Fibroblast of lung (primary cell): ENCODE results near the gene CENPH. TPM values are rescaled to one million over a fixed set of nuclear protein-coding genes. Genes with fewer than 3 reads are reported as not detected.
"Not testable (repeated sequence)": the region's sequence is repeated elsewhere in the genome, so short reads cannot be mapped to it uniquely, and the experiment has no call there.

ENCODE experiments used
- DNase-seq, 2 donors: peaks; one replicate each; pipeline versions ENCODE4 v3.0.0 to v3.0.0-alpha.2; 2010; ENCODE audit warnings: low read depth in 2 of 2
- H2AFZ ChIP-seq: 2 replicates; pipeline ENCODE4 v1.5.1; 2012; ENCODE audit warnings: low read length, control low read depth, inconsistent platforms
- H3K27ac ChIP-seq: 2 replicates; pipeline ENCODE4 v1.5.1; 2011; ENCODE audit warnings: low read length, control low read depth; ENCODE audit not compliant: insufficient read depth
- H3K27me3 ChIP-seq: 2 replicates; pipeline ENCODE4 v1.5.1; 2011; ENCODE audit warnings: mild to moderate bottlenecking, low read length; ENCODE audit not compliant: control insufficient read depth, insufficient read depth
- H3K36me3 ChIP-seq: 2 replicates; pipeline ENCODE4 v1.5.1; 2011; ENCODE audit warnings: low read length; ENCODE audit not compliant: control insufficient read depth, insufficient read depth
- H3K4me1 ChIP-seq: 2 replicates; pipeline ENCODE4 v1.5.1; 2011; ENCODE audit warnings: low read length; ENCODE audit not compliant: control insufficient read depth, insufficient read depth; ENCODE audit errors: extremely low read depth
- H3K4me2 ChIP-seq: 2 replicates; pipeline ENCODE4 v1.5.1; 2011; ENCODE audit warnings: low read length, control low read depth; ENCODE audit not compliant: insufficient read depth; ENCODE audit errors: extremely low read depth
- H3K4me3 ChIP-seq, 4 experiments: fragments of 200-600 bp in 1 of 4; sonication (generic) in 1 of 4; replicated peaks in 1 of 4; 2 replicates each; pipeline ENCODE4 v1.5.1; 2011 to 2016; ENCODE audit warnings: low read length in 4 of 4, low read depth in 3 of 4, mild to moderate bottlenecking in 3 of 4, control low read depth in 2 of 4, inconsistent platforms in 1 of 4, mixed read lengths in 1 of 4; ENCODE audit not compliant: insufficient read depth in 1 of 4; ENCODE audit errors: control extremely low read depth in 1 of 4
- H3K79me2 ChIP-seq: 2 replicates; pipeline ENCODE4 v1.5.1; 2012; ENCODE audit warnings: mild to moderate bottlenecking, low read length, inconsistent platforms; ENCODE audit not compliant: control insufficient read depth, insufficient read depth
- H3K9ac ChIP-seq: 2 replicates; pipeline ENCODE4 v1.5.1; 2011; ENCODE audit warnings: mild to moderate bottlenecking, low read length, control low read depth; ENCODE audit not compliant: insufficient read depth
- H3K9me3 ChIP-seq: 2 replicates; pipeline ENCODE4 v1.5.1; 2012; ENCODE audit warnings: low read depth, low read length; ENCODE audit not compliant: control insufficient read depth, insufficient read depth
- H4K20me1 ChIP-seq: 2 replicates; pipeline ENCODE4 v1.5.1; 2011; ENCODE audit warnings: low read length; ENCODE audit not compliant: control insufficient read depth, insufficient read depth; ENCODE audit errors: extremely low read depth
- CTCF ChIP-seq, 2 donors: IDR thresholded peaks in 1 of 2; conservative IDR thresholded peaks in 1 of 2; 1 replicate in 1 of 2; 2 replicates in 1 of 2; pipeline ENCODE4 v1.5.1; 2011 to 2012; ENCODE audit warnings: low read length in 2 of 2, control low read depth in 1 of 2, inconsistent platforms in 1 of 2, low read depth in 1 of 2, mild to moderate bottlenecking in 1 of 2
- EZH2 ChIP-seq: IDR thresholded peaks from 2 replicates; pipeline ENCODE4 v1.5.1; 2012; ENCODE audit warnings: low read length, control low read depth, mild to moderate bottlenecking; ENCODE audit errors: missing control alignments
- polyA plus RNA-seq, 2 donors: library from polyadenylated mRNA; depleted of rRNA in 1 of 2; stranded (reverse) in 1 of 2; unstranded in 1 of 2; fragments of >200 nt; gene quantifications; 2 replicates each; pipeline ENCODE4 v1.2.1, GENCODE V29; 2011 to 2012; ENCODE audit warnings: missing spikeins in 1 of 2
- total RNA-seq: library from RNA; depleted of rRNA; stranded (reverse); fragments of >200 nt; gene quantifications from 2 replicates; pipeline ENCODE4 v1.2.1, GENCODE V29; 2014

The CENPH gene
- total and polyA plus RNA-seq, 2 donors (not counting 1 experiment from before 2014, with no cell fraction given), result 7.1 to 10.9 TPM

GRCh38 chr5:69252437-69252836 lies 63.1 kb downstream of the CENPH start:
- Histone ChIP-seq H3K9ac (no peak overlapping the region), H3K4me1 (no peaks in the 10 kb centered on the region), H4K20me1 (no peaks in the 10 kb centered on the region), H2AFZ (no peak overlapping the region), H3K9me3 (no peaks in the 10 kb centered on the region), H3K36me3 (no peaks in the 10 kb centered on the region), H3K27ac (no peak overlapping the region), H3K79me2 (peaks cover 44% of the 10 kb centered on the region), H3K4me2 (no peak overlapping the region), H3K27me3 (no peaks in the 10 kb centered on the region), H3K4me3 (no peak overlapping the region)
- DNase-seq, result no peak
- TF ChIP-seq EZH2 (no peak), CTCF (conservative IDR thresholded peaks at IDR 0.05 in 1 of 2, IDR thresholded peaks at IDR 0.05 in 1 of 2; ENCODE audit: low read depth in 1 of 2, low read length in 2 of 2) (no peak)

GRCh38 chr5:69255940-69256339 lies 66.6 kb downstream of the CENPH start:
- Histone ChIP-seq H3K27ac (peak overlapping the region; percentile 5), H3K79me2 (peaks cover 16% of the 10 kb centered on the region)
- not testable (repeated sequence) for H3K27me3 ChIP-seq, H3K4me1 ChIP-seq, H3K36me3 ChIP-seq, H2AFZ ChIP-seq, H3K9me3 ChIP-seq, H3K4me2 ChIP-seq, H4K20me1 ChIP-seq, H3K4me3 ChIP-seq, H3K9ac ChIP-seq
- DNase-seq, result peak; percentile 20 to 28

GRCh38 chr5:69257577-69257976 lies 68.2 kb downstream of the CENPH start:
- TF ChIP-seq CTCF (conservative IDR thresholded peaks at IDR 0.05 in 1 of 2, IDR thresholded peaks at IDR 0.05 in 1 of 2; ENCODE audit: low read depth in 1 of 2, low read length in 2 of 2) (no peak), EZH2 (no peak)
- H3K9me3 ChIP-seq, result no peaks in the 10 kb centered on the region
- H3K9ac ChIP-seq, result no peak overlapping the region
- H4K20me1 ChIP-seq, result no peaks in the 10 kb centered on the region
- no peak overlapping the region for H3K27ac ChIP-seq
- no peak overlapping the region for H3K4me2 ChIP-seq
- peaks cover 7% of the 10 kb centered on the region for H3K79me2 ChIP-seq
- H3K4me3 ChIP-seq, result no peak overlapping the region
- no peak overlapping the region for H2AFZ ChIP-seq
- DNase-seq, result no peak
- H3K27me3 ChIP-seq, result no peaks in the 10 kb centered on the region
- H3K4me1 ChIP-seq, result no peaks in the 10 kb centered on the region
- H3K36me3 ChIP-seq, result peaks cover 2% of the 10 kb centered on the region

Other genes with a start within 250 kb of the CENPH start
- gene SLC30A5, start 95.6 kb upstream of the CENPH start, total RNA-seq, result 65.7 and 97.1 TPM in 2 replicates
- 43.0 and 48.0 TPM in 2 replicates for gene SLC30A5, start 95.6 kb upstream of the CENPH start, polyA plus RNA-seq
- 8.2 and 74.3 TPM in 2 replicates for gene CCNB1, start 22.4 kb upstream of the CENPH start, total RNA-seq
- 46.8 and 166 TPM in 2 replicates for gene CCNB1, start 22.4 kb upstream of the CENPH start, polyA plus RNA-seq
- 43.7 and 74.3 TPM in 2 replicates for gene CDK7, start 45.3 kb downstream of the CENPH start, total RNA-seq
- 67.7 and 95.4 TPM in 2 replicates for gene CDK7, start 45.3 kb downstream of the CENPH start, polyA plus RNA-seq
- 7.7 and 8.3 TPM in 2 replicates for gene CCDC125, start 143.2 kb downstream of the CENPH start, total RNA-seq
- gene CCDC125, start 143.2 kb downstream of the CENPH start, polyA plus RNA-seq, result 2.2 and 4.2 TPM in 2 replicates
- gene AK6, start 179.9 kb downstream of the CENPH start, total RNA-seq, result 31.3 and 34.3 TPM in 2 replicates
- 51.8 and 55.1 TPM in 2 replicates for gene AK6, start 179.9 kb downstream of the CENPH start, polyA plus RNA-seq
- 73.2 and 114 TPM in 2 replicates for gene TAF9, start 179.9 kb downstream of the CENPH start, total RNA-seq
- 154 and 169 TPM in 2 replicates for gene TAF9, start 179.9 kb downstream of the CENPH start, polyA plus RNA-seq
- gene RAD17, start 180.2 kb downstream of the CENPH start, total RNA-seq, result 20.5 and 30.1 TPM in 2 replicates
- gene RAD17, start 180.2 kb downstream of the CENPH start, polyA plus RNA-seq, result 14.9 and 16.3 TPM in 2 replicates
- gene MARVELD2, start 225.5 kb downstream of the CENPH start, total RNA-seq, result 1.3 and 2.5 TPM in 2 replicates
- 2.9 and 5.1 TPM in 2 replicates for gene MARVELD2, start 225.5 kb downstream of the CENPH start, polyA plus RNA-seq